ENCODE measurements around the gene EIPR1. TPM values are rescaled to one million over a fixed set of nuclear protein-coding genes. Genes with fewer than 3 reads are reported as not detected.

The EIPR1 gene
- total RNA-seq: 26.6 TPM
- polyA plus RNA-seq: 10 to 100 TPM; 31.1 to 44.8 (median 35.2) TPM

DNA sequence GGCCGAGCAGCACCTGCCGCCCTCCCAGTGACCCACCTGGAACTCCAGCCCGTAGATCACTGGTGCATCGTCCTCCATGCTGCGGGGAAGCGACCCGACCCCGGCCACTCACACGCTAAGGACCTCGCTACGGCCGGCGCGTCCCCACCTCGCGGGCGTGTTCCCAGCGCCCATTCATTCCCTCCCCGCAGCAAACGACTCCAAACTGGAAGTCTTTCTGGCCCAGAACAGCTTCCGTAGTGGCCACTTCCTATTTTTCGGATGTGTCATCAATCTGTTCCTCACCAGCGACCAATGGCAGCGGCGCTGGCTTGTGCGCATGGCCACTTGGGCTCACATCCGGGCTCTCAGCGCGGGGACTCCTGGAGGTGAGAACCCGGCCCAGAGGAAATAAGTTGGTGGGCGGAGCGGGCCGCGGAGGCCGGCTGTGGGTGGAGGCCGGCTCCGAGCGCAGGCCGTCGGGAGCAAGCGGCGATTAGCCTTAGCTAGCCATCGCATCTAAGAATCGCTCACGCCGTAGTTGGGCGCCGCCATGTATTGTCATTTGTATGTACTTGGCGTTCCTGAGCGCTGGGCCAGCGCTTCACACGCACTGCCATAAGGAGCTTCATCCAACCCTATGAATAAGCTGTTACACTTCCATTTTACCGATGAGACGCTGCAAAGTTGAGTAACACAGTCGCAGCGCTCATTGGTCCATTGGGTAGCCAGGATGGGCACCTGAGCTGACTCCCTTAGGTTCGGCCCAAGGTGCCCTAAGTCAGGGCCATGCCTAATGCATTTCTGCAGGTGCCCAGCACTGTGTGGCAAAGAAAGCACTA, at the start of gene EIPR1:
Gene EIPR1 (minus strand): TSS at position 207 of the 821 bp plus-strand sequence. CDS start 129 bp downstream, at position 78.
- H3K36me3 ChIP-seq (ENCODE audit: control insufficient read depth, insufficient read depth, low read length): peaks cover 5% of the 10 kb centered on the region
- peaks cover 44% of the 10 kb centered on the region for H3K4me1 ChIP-seq (ENCODE audit: control insufficient read depth, insufficient read depth, low read length, poor library complexity, severe bottlenecking)
- Mint-ChIP-seq H3K4me1 (peaks cover 16 to 64% (median 37%) of the 10 kb centered on the region in 4 donors), H3K9me3 (no peaks in the 10 kb centered on the region), H3K4me3 (peak within 1 kb of the TSS; percentile 96 to 99 (median 98)), H3K36me3 (peaks cover 7% of the 10 kb centered on the region), H3K27me3 (peaks cover 9% of the 10 kb centered on the region), H3K27ac (peak within 1 kb of the TSS; percentile 97 to 99 (median 99))
- peak within 1 kb of the TSS; percentile 89 for H3K4me3 ChIP-seq (ENCODE audit: low read depth, low read length)
- no peaks in the 10 kb centered on the region for H3K9me3 ChIP-seq (ENCODE audit: control insufficient read depth in 2 of 2, low read length in 2 of 2)
- no peaks in the 10 kb centered on the region for H3K27me3 ChIP-seq (ENCODE audit: control insufficient read depth, insufficient read depth, low read length)
- ATAC-seq (ENCODE audit: low read depth in 2 of 2) (peak; percentile 81 to 82), DNase-seq (peak; percentile 95 to 98 (median 96))
- peak within 1 kb of the TSS; percentile 93 for H3K27ac ChIP-seq (ENCODE audit: insufficient read depth, low read length, poor library complexity, severe bottlenecking)

DNA sequence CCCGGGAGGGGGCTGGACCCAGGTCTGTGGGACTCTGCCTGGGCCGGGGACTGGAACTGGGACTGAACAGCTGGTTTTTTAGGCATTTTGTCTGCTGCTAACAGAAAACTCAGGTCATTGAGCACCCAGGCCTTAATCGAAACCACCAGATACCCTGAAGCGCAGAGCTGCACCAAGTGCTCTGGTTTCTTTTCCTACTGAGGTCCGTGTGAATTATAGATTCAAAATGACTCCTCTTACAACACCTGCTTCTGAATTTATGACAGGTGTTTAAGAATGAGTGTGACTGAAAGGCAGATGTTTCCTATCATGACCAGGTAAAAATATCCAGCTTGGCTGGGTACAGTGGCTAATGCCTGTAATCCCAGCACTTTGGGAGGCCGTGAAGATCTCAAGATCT, 49.7 kb upstream of the EIPR1 start:
- peaks cover 70% of the 10 kb centered on the region for H3K36me3 ChIP-seq (ENCODE audit: control insufficient read depth, insufficient read depth, low read length)
- no peaks in the 10 kb centered on the region for H3K4me1 ChIP-seq (ENCODE audit: control insufficient read depth, insufficient read depth, low read length, poor library complexity, severe bottlenecking)
- Mint-ChIP-seq H3K27ac (peak overlapping the region in 1 of 3 donors; percentile 56), H3K4me3 (no peak overlapping the region), H3K36me3 (peaks cover 49% of the 10 kb centered on the region), H3K27me3 (no peaks in the 10 kb centered on the region), H3K9me3 (no peaks in the 10 kb centered on the region), H3K4me1 (peaks cover 5 to 12% (median 6%) of the 10 kb centered on the region in 4 donors)
- no peaks in the 10 kb centered on the region for H3K27me3 ChIP-seq (ENCODE audit: control insufficient read depth, insufficient read depth, low read length)
- DNase-seq: no peak
- no peak overlapping the region for H3K4me3 ChIP-seq (ENCODE audit: low read depth, low read length)
- H3K27ac ChIP-seq (ENCODE audit: insufficient read depth, low read length, poor library complexity, severe bottlenecking): no peak overlapping the region
- no peaks in the 10 kb centered on the region for H3K9me3 ChIP-seq (ENCODE audit: control insufficient read depth in 2 of 2, low read length in 2 of 2)
- no peak for ATAC-seq (ENCODE audit: low read depth in 2 of 2)

DNA sequence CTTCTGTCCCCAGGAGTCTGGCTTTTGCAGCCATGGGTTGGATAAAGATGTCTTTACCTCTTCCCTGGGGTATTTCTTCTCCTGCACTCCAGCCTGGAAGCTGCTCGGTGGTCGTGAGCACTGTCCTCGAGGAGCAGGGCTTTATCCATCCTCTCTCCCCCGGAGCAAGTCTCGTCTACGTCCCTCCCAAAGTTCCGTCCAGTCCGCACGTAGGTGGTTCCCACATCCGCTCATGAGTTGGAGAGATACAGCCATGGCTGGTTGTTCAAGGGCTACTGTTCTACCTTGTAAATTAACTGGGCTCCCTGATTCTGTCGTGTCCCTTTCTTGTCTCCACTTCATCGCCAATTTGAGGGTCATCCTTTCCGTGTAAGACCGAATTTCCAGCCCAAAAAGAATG, 49.0 kb upstream of the EIPR1 start:
- Mint-ChIP-seq H3K27me3 (no peaks in the 10 kb centered on the region), H3K4me1 (peaks cover 5 to 12% (median 6%) of the 10 kb centered on the region in 4 donors), H3K27ac (no peak overlapping the region), H3K36me3 (peaks cover 49% of the 10 kb centered on the region), H3K9me3 (no peaks in the 10 kb centered on the region), H3K4me3 (no peak overlapping the region)
- Histone ChIP-seq H3K9me3 (ENCODE audit: control insufficient read depth in 2 of 2, low read length in 2 of 2) (no peaks in the 10 kb centered on the region), H3K4me3 (ENCODE audit: low read depth, low read length) (no peak overlapping the region), H3K4me1 (ENCODE audit: control insufficient read depth, insufficient read depth, low read length, poor library complexity, severe bottlenecking) (no peaks in the 10 kb centered on the region), H3K27me3 (ENCODE audit: control insufficient read depth, insufficient read depth, low read length) (no peaks in the 10 kb centered on the region), H3K36me3 (ENCODE audit: control insufficient read depth, insufficient read depth, low read length) (peaks cover 77% of the 10 kb centered on the region), H3K27ac (ENCODE audit: insufficient read depth, low read length, poor library complexity, severe bottlenecking) (no peak overlapping the region)
- ATAC-seq (ENCODE audit: low read depth in 2 of 2) (no peak), DNase-seq (no peak)

DNA sequence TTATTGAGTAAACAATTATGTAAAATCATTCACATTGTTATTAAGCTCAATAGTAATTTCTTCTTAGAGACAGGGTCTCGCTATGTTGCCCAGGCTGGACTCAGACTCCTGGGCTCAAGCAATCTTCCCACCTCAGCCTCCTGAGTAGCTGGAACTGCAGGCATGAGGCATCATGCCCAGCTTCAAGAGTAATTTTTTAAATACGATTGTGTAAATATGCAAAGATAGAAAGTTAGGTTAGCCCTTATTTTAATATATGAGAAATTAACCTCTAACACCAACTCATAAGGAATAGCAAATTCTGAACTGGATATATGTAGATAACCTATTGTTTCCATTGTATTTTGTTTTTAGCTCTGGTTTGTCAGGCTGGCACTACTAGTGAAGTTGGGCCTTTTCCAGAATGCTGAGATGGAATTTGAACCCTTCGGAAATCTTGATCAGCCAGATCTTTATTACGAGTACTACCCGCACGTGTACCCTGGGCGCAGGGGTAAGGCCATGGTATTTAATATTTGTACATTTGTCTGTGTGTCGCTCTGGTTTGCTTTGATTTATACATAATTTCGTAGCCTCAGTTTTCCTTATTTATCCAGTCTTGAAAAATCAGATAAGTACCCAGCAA, 46.7 kb upstream of the EIPR1 start:
- DNase-seq (no peak), ATAC-seq (ENCODE audit: low read depth in 2 of 2) (no peak)
- H3K36me3 ChIP-seq (ENCODE audit: control insufficient read depth, insufficient read depth, low read length): peaks cover 65% of the 10 kb centered on the region
- no peaks in the 10 kb centered on the region for H3K27me3 ChIP-seq (ENCODE audit: control insufficient read depth, insufficient read depth, low read length)
- Mint-ChIP-seq H3K36me3 (peaks cover 36% of the 10 kb centered on the region), H3K4me1 (peaks cover 5 to 9% (median 6%) of the 10 kb centered on the region in 4 donors), H3K9me3 (no peaks in the 10 kb centered on the region), H3K27me3 (no peaks in the 10 kb centered on the region), H3K27ac (no peak overlapping the region), H3K4me3 (no peak overlapping the region)
- H3K27ac ChIP-seq (ENCODE audit: insufficient read depth, low read length, poor library complexity, severe bottlenecking): no peak overlapping the region
- H3K4me3 ChIP-seq (ENCODE audit: low read depth, low read length): no peak overlapping the region
- no peaks in the 10 kb centered on the region for H3K4me1 ChIP-seq (ENCODE audit: control insufficient read depth, insufficient read depth, low read length, poor library complexity, severe bottlenecking)
- H3K9me3 ChIP-seq (ENCODE audit: control insufficient read depth in 2 of 2, low read length in 2 of 2): no peaks in the 10 kb centered on the region

DNA sequence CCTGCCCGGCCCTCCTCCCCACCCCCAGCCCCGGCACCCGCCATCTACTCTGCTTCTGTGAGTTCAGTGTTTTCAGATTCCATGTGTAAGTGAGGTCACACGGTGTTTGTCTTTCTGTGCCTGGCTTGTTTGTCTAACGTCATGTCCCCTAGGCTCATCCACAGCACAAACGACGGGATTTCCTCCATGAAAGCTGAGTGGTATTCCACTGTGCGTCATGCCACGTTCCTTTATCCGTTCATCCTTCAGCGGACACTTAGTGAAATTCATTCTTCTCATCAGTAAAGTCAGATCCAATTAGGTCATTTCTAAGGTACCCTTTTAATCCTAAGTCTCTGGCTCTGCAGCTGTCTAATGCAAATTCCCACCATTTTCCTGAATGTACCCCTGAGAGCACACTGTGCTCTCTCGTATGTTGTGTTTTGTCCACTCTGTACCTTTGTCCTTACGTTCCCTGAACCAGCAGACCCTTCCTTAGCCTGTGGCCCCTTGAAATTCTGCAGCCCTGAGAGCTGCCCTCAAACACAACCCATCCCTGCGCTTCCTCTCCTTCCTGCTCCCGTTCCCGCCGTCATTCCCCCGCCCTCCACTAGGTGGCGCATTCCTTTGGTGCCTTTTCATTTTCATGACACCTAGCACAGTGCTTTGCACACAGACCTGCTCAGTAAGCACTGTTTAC, 46.0 kb upstream of the EIPR1 start:
- DNase-seq (peak; percentile 53 to 68 (median 58)), ATAC-seq (ENCODE audit: low read depth in 2 of 2) (peak; percentile 50 to 52)
- Mint-ChIP-seq H3K4me1 (peaks cover 4 to 6% (median 5%) of the 10 kb centered on the region in 4 donors), H3K4me3 (no peak overlapping the region), H3K9me3 (no peaks in the 10 kb centered on the region), H3K27ac (peak overlapping the region in 1 of 3 donors; percentile 26), H3K27me3 (no peaks in the 10 kb centered on the region), H3K36me3 (peaks cover 36% of the 10 kb centered on the region)
- Histone ChIP-seq H3K4me1 (ENCODE audit: control insufficient read depth, insufficient read depth, low read length, poor library complexity, severe bottlenecking) (no peaks in the 10 kb centered on the region), H3K27ac (ENCODE audit: insufficient read depth, low read length, poor library complexity, severe bottlenecking) (no peak overlapping the region), H3K27me3 (ENCODE audit: control insufficient read depth, insufficient read depth, low read length) (no peaks in the 10 kb centered on the region), H3K9me3 (ENCODE audit: control insufficient read depth in 2 of 2, low read length in 2 of 2) (no peaks in the 10 kb centered on the region), H3K4me3 (ENCODE audit: low read depth, low read length) (no peak overlapping the region), H3K36me3 (ENCODE audit: control insufficient read depth, insufficient read depth, low read length) (peaks cover 62% of the 10 kb centered on the region)

DNA sequence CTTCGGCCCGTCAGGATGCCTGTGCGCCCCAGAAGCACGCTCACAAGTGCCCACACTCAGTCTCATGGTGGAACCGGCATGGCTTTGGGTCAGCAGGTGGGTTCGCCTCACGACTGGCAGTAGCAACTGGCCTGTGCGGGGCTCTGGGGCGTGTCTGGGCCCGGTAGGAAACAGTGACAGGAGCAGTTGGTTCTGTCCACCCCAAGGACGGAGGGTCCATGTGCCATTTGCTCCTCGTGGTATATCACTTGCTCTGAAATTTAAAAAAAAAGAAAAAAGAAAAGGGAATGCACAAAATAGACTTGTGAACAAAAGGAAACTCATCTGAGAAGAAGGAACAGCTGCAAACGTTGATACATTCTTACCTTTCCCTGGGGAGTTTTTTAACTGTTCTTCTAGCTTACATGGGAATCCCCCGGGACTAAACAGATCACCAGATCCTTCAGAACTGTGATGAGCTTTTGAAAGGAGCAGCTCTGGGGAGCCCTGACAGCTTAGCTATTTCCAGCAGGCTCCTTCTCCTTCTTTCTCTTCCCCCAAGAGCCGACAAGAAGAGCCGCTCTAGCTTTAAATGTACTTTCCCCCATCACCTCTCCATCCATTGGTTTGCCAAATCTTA, 44.7 kb upstream of the EIPR1 start:
- Mint-ChIP-seq H3K36me3 (peaks cover 36% of the 10 kb centered on the region), H3K4me3 (no peak overlapping the region), H3K27me3 (no peaks in the 10 kb centered on the region), H3K27ac (peak overlapping the region in 1 of 3 donors; percentile 77), H3K9me3 (no peaks in the 10 kb centered on the region), H3K4me1 (peaks cover 0 to 6% (median 4%) of the 10 kb centered on the region in 4 donors)
- H3K4me1 ChIP-seq (ENCODE audit: control insufficient read depth, insufficient read depth, low read length, poor library complexity, severe bottlenecking): no peaks in the 10 kb centered on the region
- no peaks in the 10 kb centered on the region for H3K27me3 ChIP-seq (ENCODE audit: control insufficient read depth, insufficient read depth, low read length)
- no peaks in the 10 kb centered on the region for H3K9me3 ChIP-seq (ENCODE audit: control insufficient read depth in 2 of 2, low read length in 2 of 2)
- no peak overlapping the region for H3K27ac ChIP-seq (ENCODE audit: insufficient read depth, low read length, poor library complexity, severe bottlenecking)
- H3K36me3 ChIP-seq (ENCODE audit: control insufficient read depth, insufficient read depth, low read length): peaks cover 64% of the 10 kb centered on the region
- DNase-seq: no peak
- no peak overlapping the region for H3K4me3 ChIP-seq (ENCODE audit: low read depth, low read length)
- ATAC-seq (ENCODE audit: low read depth in 2 of 2): no peak

DNA sequence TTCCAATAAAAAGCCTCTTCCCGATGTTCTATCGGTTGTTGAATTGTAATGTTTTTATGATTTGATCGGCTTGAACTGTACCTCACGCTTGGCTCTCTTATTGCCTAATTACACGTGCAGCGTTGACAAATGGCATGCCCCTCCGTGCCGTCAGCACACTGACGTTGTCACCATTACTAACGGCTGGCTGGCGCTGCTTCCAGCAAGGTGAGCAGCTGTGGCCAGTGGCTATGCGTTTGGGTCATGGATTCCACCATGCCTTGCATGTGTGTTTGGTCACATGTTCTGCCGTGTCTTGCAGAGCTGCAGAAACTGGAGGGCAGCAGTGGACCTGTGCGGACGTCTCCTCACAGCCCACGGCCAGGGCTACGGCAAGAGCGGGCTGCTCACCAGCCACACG, 44.0 kb upstream of the EIPR1 start:
- peaks cover 0 to 7% (median 5%) of the 10 kb centered on the region in 4 donors for H3K4me1 Mint-ChIP-seq
- no peak overlapping the region for H3K27ac Mint-ChIP-seq
- no peaks in the 10 kb centered on the region for H3K27me3 Mint-ChIP-seq
- no peak overlapping the region for H3K4me3 ChIP-seq (ENCODE audit: low read depth, low read length)
- H3K4me1 ChIP-seq (ENCODE audit: control insufficient read depth, insufficient read depth, low read length, poor library complexity, severe bottlenecking): no peaks in the 10 kb centered on the region
- DNase-seq (no peak), ATAC-seq (ENCODE audit: low read depth in 2 of 2) (no peak)
- no peaks in the 10 kb centered on the region for H3K9me3 Mint-ChIP-seq
- peaks cover 36% of the 10 kb centered on the region for H3K36me3 Mint-ChIP-seq
- no peaks in the 10 kb centered on the region for H3K9me3 ChIP-seq (ENCODE audit: control insufficient read depth in 2 of 2, low read length in 2 of 2)
- H3K36me3 ChIP-seq (ENCODE audit: control insufficient read depth, insufficient read depth, low read length): peaks cover 58% of the 10 kb centered on the region
- no peaks in the 10 kb centered on the region for H3K27me3 ChIP-seq (ENCODE audit: control insufficient read depth, insufficient read depth, low read length)
- no peak overlapping the region for H3K27ac ChIP-seq (ENCODE audit: insufficient read depth, low read length, poor library complexity, severe bottlenecking)
- H3K4me3 Mint-ChIP-seq: no peak overlapping the region

All from CD4-positive, CD25-positive, alpha-beta regulatory T cell (primary cell).